Neural cell (in vitro differentiated cells): ENCODE results near the gene PRAC1.

Experiments
- CTCF ChIP-seq: fragments of 450-650 bp; IDR thresholded peaks from 2 replicates; pipeline ENCODE4 v1.5.1; 2014; ENCODE audit warnings: antibody characterized with exemption, mild to moderate bottlenecking, moderate library complexity; ENCODE audit not compliant: poor library complexity, severe bottlenecking
- EP300 ChIP-seq: fragments of 450-650 bp; conservative IDR thresholded peaks from 2 replicates; pipeline ENCODE4 v1.6.1; 2014; ENCODE audit warnings: antibody characterized with exemption, mild to moderate bottlenecking, moderate library complexity; ENCODE audit not compliant: poor library complexity, severe bottlenecking
- EZH2 ChIP-seq: fragments of 200-600, 300-800 bp; shearing (Covaris generic), sonication (generic); IDR thresholded peaks from 2 replicates; pipeline ENCODE4 v1.6.1; 2014; ENCODE audit warnings: antibody characterized with exemption, low read length, borderline replicate concordance, mild to moderate bottlenecking; ENCODE audit not compliant: insufficient read depth, poor library complexity, severe bottlenecking
- MXI1 ChIP-seq: fragments of 450-650 bp; conservative IDR thresholded peaks from 2 replicates; pipeline ENCODE4 v1.6.1; 2014; ENCODE audit warnings: antibody characterized with exemption, mild to moderate bottlenecking; ENCODE audit not compliant: poor library complexity, severe bottlenecking
- POLR2AphosphoS5 ChIP-seq: IDR thresholded peaks from 2 replicates; pipeline ENCODE4 v1.6.1; 2012
- RAD21 ChIP-seq: fragments of 450-650 bp; conservative IDR thresholded peaks from 2 replicates; pipeline ENCODE4 v1.6.1; 2014; ENCODE audit warnings: antibody characterized with exemption, mild to moderate bottlenecking, moderate library complexity
- REST ChIP-seq: IDR thresholded peaks from 2 replicates; pipeline ENCODE4 v1.6.1; 2012; ENCODE audit warnings: borderline replicate concordance

GRCh38 chr17:48728232-48729231 is 6.2 kb upstream of the PRAC1 start, which contains the start of gene HOXB13:
- TF ChIP-seq CTCF = no peak
- peak; percentile 38 for TF ChIP-seq EZH2
- no peak for TF ChIP-seq RAD21
- no peak for TF ChIP-seq MXI1
- no peak for TF ChIP-seq EP300
- TF ChIP-seq REST = no peak
- TF ChIP-seq POLR2AphosphoS5 = no peak
